Gastroesophageal sphincter (tissue), 3 donors: Measurements from ENCODE around the gene FOXL3.

Experiments
- CTCF ChIP-seq, 4 experiments: fragments of 200-600 bp in 2 of 4; fragments of 450-650 bp in 2 of 4; sonication (generic) in 1 of 4; IDR thresholded peaks; one replicate each; pipeline ENCODE4 v1.5.1; 2017 to 2019; ENCODE audit warnings: antibody characterized with exemption in 4 of 4, mild to moderate bottlenecking in 2 of 4, moderate library complexity in 2 of 4
- POLR2A ChIP-seq, 2 donors: fragments of 450-650 bp; IDR thresholded peaks; one replicate each; pipeline ENCODE4 v1.6.1; 2017; ENCODE audit warnings: antibody characterized with exemption in 2 of 2, mild to moderate bottlenecking in 2 of 2, moderate library complexity in 1 of 2

- TF ChIP-seq CTCF (IDR thresholded peaks at IDR 0.05) (no peak), POLR2A (IDR thresholded peaks at IDR 0.05) (no peak)
Observed at GRCh38 chr7:271266-272107, 18.5 kb upstream of the FOXL3 start.
